ENCODE data around the gene ZNF443. TPM values are rescaled to one million over a fixed set of nuclear protein-coding genes. Genes with fewer than 3 reads are reported as not detected.
A peak's percentile ranks its signal among the peaks of the same experiment; 100 is the strongest.
"Not testable (repeated sequence)": the region's sequence is repeated elsewhere in the genome, so short reads cannot be mapped to it uniquely, and the experiment has no call there.

Gene ZNF443
- total and polyA plus RNA-seq, 8 donors: 4.3 to 25.4 (median 17.2) TPM

- Histone ChIP-seq H3K36me3 (peaks cover 0 to 23% of the 10 kb centered on the region in 2 donors), H3K4me1 (no peaks in the 10 kb centered on the region), H3K9me3 (peaks cover 0 to 47% of the 10 kb centered on the region in 2 donors), H3K27ac (peak overlapping the region in 1 of 2 donors; percentile 67), H3K4me3 (no peak overlapping the region), H3K27me3 (no peaks in the 10 kb centered on the region)
- ATAC-seq (no peak), DNase-seq (no peak)
- no peak for TF ChIP-seq CTCF (IDR thresholded peaks at IDR 0.05)
- intact Hi-C loops (cut with DNase I): no loop called here
Measured at GRCh38 chr19:12425888-12426274, 14.9 kb downstream of the ZNF443 start.

GRCh38 chr19:12425236-12425887, 15.5 kb downstream of the ZNF443 start:
- H3K4me3 ChIP-seq: no peak overlapping the region
- TF ChIP-seq CTCF (IDR thresholded peaks at IDR 0.05): no peak
- no peak for ATAC-seq
- peaks cover 0 to 18% of the 10 kb centered on the region in 2 donors for H3K36me3 ChIP-seq
- intact Hi-C loops (cut with DNase I): no loop called here
- no peaks in the 10 kb centered on the region for H3K27me3 ChIP-seq
- no peak for DNase-seq
- no peaks in the 10 kb centered on the region for H3K4me1 ChIP-seq
- H3K9me3 ChIP-seq: peaks cover 0 to 44% of the 10 kb centered on the region in 2 donors
- H3K27ac ChIP-seq: peak overlapping the region in 1 of 2 donors; percentile 67

GRCh38 chr19:12417273-12417672, 23.5 kb downstream of the ZNF443 start:
- H3K4me3 ChIP-seq; H3K4me1 ChIP-seq; ATAC-seq; intact Hi-C loops (cut with DNase I); H3K27me3 ChIP-seq; H3K36me3 ChIP-seq; H3K27ac ChIP-seq; DNase-seq: not testable (repeated sequence)
- peaks cover 0 to 37% of the 10 kb centered on the region in 2 donors for H3K9me3 ChIP-seq

- Histone ChIP-seq H3K27me3 (no peaks in the 10 kb centered on the region), H3K4me1 (no peaks in the 10 kb centered on the region), H3K27ac (no peak overlapping the region), H3K36me3 (no peaks in the 10 kb centered on the region), H3K9me3 (peaks cover 0 to 15% of the 10 kb centered on the region in 2 donors), H3K4me3 (no peak overlapping the region)
- no peak for TF ChIP-seq CTCF (IDR thresholded peaks at IDR 0.05)
- intact Hi-C loops (cut with DNase I): no loop called here
- DNase-seq: no peak
- no peak for ATAC-seq
Measured at GRCh38 chr19:12411893-12412292, 28.9 kb downstream of the ZNF443 start.

GRCh38 chr19:12400633-12401502, 40.0 kb downstream of the ZNF443 start, which contains the start of gene ZNF799:
TSS of gene ZNF799 (minus strand) at chr19:12401271. CDS start at chr19:12401070, 201 bp downstream.
- no peak for TF ChIP-seq CTCF (IDR thresholded peaks at IDR 0.05)
- Histone ChIP-seq H3K27ac (peak within 1 kb of the TSS; percentile 81 to 84), H3K4me1 (peaks cover 0 to 9% of the 10 kb centered on the region in 2 donors), H3K4me3 (peak within 1 kb of the TSS; percentile 79 to 86), H3K27me3 (no peaks in the 10 kb centered on the region), H3K9me3 (no peaks in the 10 kb centered on the region), H3K36me3 (no peaks in the 10 kb centered on the region)
- DNase-seq (peak; percentile 91 to 98 (median 96)), ATAC-seq (peak; percentile 97)
- intact Hi-C loops (cut with DNase I): no loop called here

GRCh38 chr19:12399901-12400632, 40.8 kb downstream of the ZNF443 start:
- H3K27me3 ChIP-seq; H3K4me1 ChIP-seq; H3K9me3 ChIP-seq; intact Hi-C loops (cut with DNase I); H3K36me3 ChIP-seq: not testable (repeated sequence)
- H3K27ac ChIP-seq: peak overlapping the region; percentile 81 to 84
- H3K4me3 ChIP-seq: peak overlapping the region; percentile 79 to 86
- ATAC-seq (peak; percentile 74), DNase-seq (peak in 3 of 4 donors; percentile 8 to 49 (median 13))

- H3K27ac ChIP-seq; DNase-seq; H3K27me3 ChIP-seq; H3K4me1 ChIP-seq; H3K4me3 ChIP-seq; intact Hi-C loops (cut with DNase I); ATAC-seq: not testable (repeated sequence)
- H3K36me3 ChIP-seq: peaks cover 6 to 46% of the 10 kb centered on the region in 2 donors
- H3K9me3 ChIP-seq: peaks cover 0 to 43% of the 10 kb centered on the region in 2 donors
Measured at GRCh38 chr19:12391148-12391547, 49.7 kb downstream of the ZNF443 start.

GRCh38 chr19:12386365-12386764, 54.5 kb downstream of the ZNF443 start:
- H3K27me3 ChIP-seq; DNase-seq; H3K4me3 ChIP-seq; ATAC-seq; intact Hi-C loops (cut with DNase I); H3K4me1 ChIP-seq; H3K27ac ChIP-seq: not testable (repeated sequence)
- Histone ChIP-seq H3K36me3 (peaks cover 6 to 47% of the 10 kb centered on the region in 2 donors), H3K9me3 (peaks cover 0 to 56% of the 10 kb centered on the region in 2 donors)
